HEK293 (cell line): Measurements from ENCODE around the gene ZNF439.
"Not testable (repeated sequence)": the region's sequence is repeated elsewhere in the genome, so short reads cannot be mapped to it uniquely, and the experiment has no call there.

Experiments
- CTCF ChIA-PET: fragments of 350-600 bp; formaldehyde crosslinking; extraction: SDS; loops from one replicate; lab custom pipeline; 2021; ENCODE audit warnings: antibody characterized with exemption; lab: Yijun Ruan, JAX
- POLR2A ChIA-PET: fragments of 300-600 bp; formaldehyde crosslinking; extraction: SDS; loops from one replicate; lab custom pipeline; 2020; ENCODE audit warnings: antibody characterized with exemption, inconsistent platforms; lab: Yijun Ruan, JAX
- H3K27ac ChIP-seq: fragments of 200-500 bp; sonication (Bioruptor generic); 2 replicates; pipeline ENCODE4 v1.5.1; 2014; ENCODE audit warnings: low read depth, low read length, control low read depth, inconsistent platforms; ENCODE audit errors: extremely low read depth
- H3K36me3 ChIP-seq, 2 experiments: fragments of 200-500 bp in 1 of 2; sonication (Bioruptor generic) in 1 of 2; 1 replicate in 1 of 2; 2 replicates in 1 of 2; pipeline ENCODE4 v1.5.1; 2014 to 2017; ENCODE audit warnings: inconsistent platforms in 2 of 2, low read length in 2 of 2; ENCODE audit not compliant: control insufficient read depth in 2 of 2, insufficient read depth in 1 of 2
- H3K4me1 ChIP-seq: fragments of 200-500 bp; sonication (Bioruptor generic); 2 replicates; pipeline ENCODE4 v1.5.1; 2014; ENCODE audit warnings: mild to moderate bottlenecking, low read length, inconsistent platforms; ENCODE audit not compliant: control insufficient read depth, insufficient read depth
- H3K4me3 ChIP-seq: 2 replicates; pipeline ENCODE4 v1.5.1; 2011; ENCODE audit warnings: low read depth, mild to moderate bottlenecking, control low read depth, low read length, moderate library complexity
- H3K9me3 ChIP-seq: fragments of 200-500 bp; sonication (Bioruptor generic); 2 replicates; pipeline ENCODE4 v1.5.1; 2014; ENCODE audit warnings: low read depth, low read length, inconsistent platforms; ENCODE audit not compliant: control insufficient read depth, insufficient read depth
- INSM2 ChIP-seq: fragments of 450-650 bp; formaldehyde crosslinking; IDR thresholded peaks from 2 replicates; pipeline ENCODE4 v1.5.1; 2016; ENCODE audit warnings: missing biosample characterization, missing genetic modification characterization
- KLF1 ChIP-seq: fragments of 450-650 bp; formaldehyde crosslinking; IDR thresholded peaks from 2 replicates; pipeline ENCODE4 v1.5.1; 2016; ENCODE audit warnings: missing biosample characterization, missing genetic modification characterization
- RBAK ChIP-seq: fragments of 450-650 bp; formaldehyde crosslinking; IDR thresholded peaks from 2 replicates; pipeline ENCODE4 v1.5.1; 2016; ENCODE audit warnings: missing biosample characterization, missing genetic modification characterization
- SP7 ChIP-seq: fragments of 450-650 bp; formaldehyde crosslinking; IDR thresholded peaks from 2 replicates; pipeline ENCODE4 v1.5.1; 2016; ENCODE audit warnings: missing biosample characterization, missing genetic modification characterization
- TRIM28 ChIP-seq: IDR thresholded peaks from 2 replicates; pipeline ENCODE4 v1.6.1; 2011; ENCODE audit warnings: low read length, control low read depth, borderline replicate concordance
- WT1 ChIP-seq: fragments of 450-650 bp; formaldehyde crosslinking; IDR thresholded peaks from 2 replicates; pipeline ENCODE4 v1.5.1; 2016; ENCODE audit warnings: missing biosample characterization, missing genetic modification characterization
- ZBTB7A ChIP-seq: fragments of 450-650 bp; formaldehyde crosslinking; IDR thresholded peaks from 2 replicates; pipeline ENCODE4 v1.5.1; 2016; ENCODE audit warnings: low read depth, missing biosample characterization, missing genetic modification characterization
- ZBTB8A ChIP-seq: fragments of 450-650 bp; formaldehyde crosslinking; IDR thresholded peaks from 2 replicates; pipeline ENCODE4 v1.5.1; 2016; ENCODE audit warnings: missing biosample characterization, missing genetic modification characterization
- ZIC2 ChIP-seq: fragments of 450-650 bp; formaldehyde crosslinking; IDR thresholded peaks from 2 replicates; pipeline ENCODE4 v1.5.1; 2016; ENCODE audit warnings: missing biosample characterization, missing genetic modification characterization
- ZNF18 ChIP-seq: fragments of 450-650 bp; formaldehyde crosslinking; IDR thresholded peaks from 2 replicates; pipeline ENCODE4 v1.5.1; 2016; ENCODE audit warnings: missing biosample characterization, missing genetic modification characterization
- ZNF214 ChIP-seq: fragments of 450-650 bp; formaldehyde crosslinking; IDR thresholded peaks from 2 replicates; pipeline ENCODE4 v1.5.1; 2017; ENCODE audit warnings: missing biosample characterization, mild to moderate bottlenecking, missing genetic modification characterization, borderline replicate concordance
- ZNF335 ChIP-seq: fragments of 450-650 bp; formaldehyde crosslinking; conservative IDR thresholded peaks from 2 replicates; pipeline ENCODE4 v1.5.1; 2016; ENCODE audit warnings: missing biosample characterization, missing genetic modification characterization
- ZNF37A ChIP-seq: fragments of 450-650 bp; IDR thresholded peaks from 2 replicates; pipeline ENCODE4 v1.5.1; 2018; ENCODE audit warnings: missing biosample characterization, missing genetic modification characterization
- ZNF529 ChIP-seq: fragments of 450-650 bp; formaldehyde crosslinking; IDR thresholded peaks from 2 replicates; pipeline ENCODE4 v1.5.1; 2017; ENCODE audit warnings: missing genetic modification characterization, missing biosample characterization; ENCODE audit not compliant: insufficient replicate concordance
- ZNF544 ChIP-seq: fragments of 450-650 bp; formaldehyde crosslinking; IDR thresholded peaks from 2 replicates; pipeline ENCODE4 v1.5.0; 2017; ENCODE audit warnings: missing biosample characterization, missing genetic modification characterization
- ZNF555 ChIP-seq: fragments of 450-650 bp; formaldehyde crosslinking; conservative IDR thresholded peaks from 2 replicates; pipeline ENCODE4 v1.5.1; 2017; ENCODE audit warnings: missing biosample characterization, mild to moderate bottlenecking, missing genetic modification characterization, inconsistent platforms
- ZNF585B ChIP-seq: fragments of 450-650 bp; formaldehyde crosslinking; IDR thresholded peaks from 2 replicates; pipeline ENCODE4 v1.5.1; 2016; ENCODE audit warnings: missing biosample characterization, missing genetic modification characterization
- ZNF623 ChIP-seq: fragments of 450-650 bp; formaldehyde crosslinking; IDR thresholded peaks from 2 replicates; pipeline ENCODE4 v1.5.1; 2016; ENCODE audit warnings: missing biosample characterization, missing genetic modification characterization
- ZNF624 ChIP-seq: fragments of 450-650 bp; formaldehyde crosslinking; IDR thresholded peaks from 2 replicates; pipeline ENCODE4 v1.5.1; 2017; ENCODE audit warnings: missing biosample characterization, missing genetic modification characterization
- ZNF639 ChIP-seq: fragments of 450-650 bp; formaldehyde crosslinking; IDR thresholded peaks from 2 replicates; pipeline ENCODE4 v1.5.1; 2016; ENCODE audit warnings: missing biosample characterization, missing genetic modification characterization
- ZNF704 ChIP-seq: fragments of 450-650 bp; formaldehyde crosslinking; IDR thresholded peaks from 2 replicates; pipeline ENCODE4 v1.5.1; 2016; ENCODE audit warnings: missing biosample characterization, missing genetic modification characterization
- ZNF76 ChIP-seq: fragments of 450-650 bp; formaldehyde crosslinking; IDR thresholded peaks from 2 replicates; pipeline ENCODE4; 2016; ENCODE audit warnings: low read depth, missing biosample characterization, missing genetic modification characterization, borderline replicate concordance
- ZNF792 ChIP-seq: fragments of 450-650 bp; formaldehyde crosslinking; IDR thresholded peaks from 2 replicates; pipeline ENCODE4 v1.5.1; 2016; ENCODE audit warnings: missing biosample characterization, missing genetic modification characterization
- ZNF837 ChIP-seq: fragments of 450-650 bp; formaldehyde crosslinking; IDR thresholded peaks from 2 replicates; pipeline ENCODE4 v1.5.1; 2016; ENCODE audit warnings: missing biosample characterization, missing genetic modification characterization
- ZSCAN30 ChIP-seq: fragments of 450-650 bp; IDR thresholded peaks from 2 replicates; pipeline ENCODE4 v1.5.1; 2018; ENCODE audit warnings: missing biosample characterization, mild to moderate bottlenecking, missing genetic modification characterization, moderate library complexity

The ZNF439 gene

GRCh38 chr19:11861301-11861700 is 12.8 kb downstream of the ZNF439 start:
- H3K4me1 ChIP-seq: no peaks in the 10 kb centered on the region
- POLR2A ChIA-PET: no interaction called here
- H3K36me3 ChIP-seq: no peaks in the 10 kb centered on the region
- H3K4me3 ChIP-seq: no peak overlapping the region
- TF ChIP-seq ZNF639 (no peak), ZNF529 (no peak), ZBTB7A (tag by site-specific recombination) (no peak), ZNF544 (tag by site-specific recombination) (no peak), WT1 (no peak), ZBTB8A (tag by site-specific recombination) (no peak), ZNF37A (tag by site-specific recombination) (no peak), SP7 (no peak), TRIM28 (no peak), RBAK (tag by site-specific recombination) (no peak), ZNF837 (tag by site-specific recombination) (no peak), ZNF335 (tag by site-specific recombination) (no peak), ZNF555 (tag by site-specific recombination) (no peak), KLF1 (tag by site-specific recombination) (no peak), ZNF18 (tag by site-specific recombination) (no peak)
- H3K27ac ChIP-seq: no peak overlapping the region
- CTCF ChIA-PET: no interaction called here
- H3K9me3 ChIP-seq: no peaks in the 10 kb centered on the region

GRCh38 chr19:11867766-11868165 is 19.2 kb downstream of the ZNF439 start:
- H3K4me1 ChIP-seq, H3K27ac ChIP-seq, H3K4me3 ChIP-seq, H3K36me3 ChIP-seq, POLR2A ChIA-PET, H3K9me3 ChIP-seq: not testable (repeated sequence)
- CTCF ChIA-PET: interaction anchor here (1.0 kb wide), 1 partner anchor 13 kb away, joined by 4 read pairs; no protein-coding TSS in a partner anchor

GRCh38 chr19:11868188-11868587 is 19.7 kb downstream of the ZNF439 start:
- H3K4me1 ChIP-seq: no peaks in the 10 kb centered on the region
- H3K27ac ChIP-seq: no peak overlapping the region
- no peaks in the 10 kb centered on the region for H3K36me3 ChIP-seq
- POLR2A ChIA-PET: no interaction called here
- CTCF ChIA-PET: no interaction called here
- no peaks in the 10 kb centered on the region for H3K9me3 ChIP-seq
- H3K4me3 ChIP-seq: no peak overlapping the region
- no peak for TF ChIP-seq ZSCAN30 (tag by site-specific recombination)
- no peak for TF ChIP-seq ZIC2 (tag by site-specific recombination)
- TF ChIP-seq ZNF792: no peak
- TF ChIP-seq ZNF76 (tag by site-specific recombination): no peak
- TF ChIP-seq ZNF704 (tag by site-specific recombination): no peak
- TF ChIP-seq ZNF623 (tag by site-specific recombination): no peak
- no peak for TF ChIP-seq ZNF585B (tag by site-specific recombination)
- TF ChIP-seq ZNF214: no peak
- no peak for TF ChIP-seq ZNF624 (tag by site-specific recombination)
- no peak for TF ChIP-seq INSM2 (tag by site-specific recombination)
